H1 (cell line): ENCODE measurements around the gene KCNC4. TPM values are rescaled to one million over a fixed set of nuclear protein-coding genes. Genes with fewer than 3 reads are reported as not detected.

Experiments
- CTCF ChIA-PET: fragments of 300-600 bp; sonication (Branson Sonifier 250); formaldehyde crosslinking; loops from one replicate; lab custom pipeline; 2021; ENCODE audit not compliant: partially characterized antibody; lab: Charles Lee
- POLR2A ChIA-PET: fragments of 300-600 bp; sonication (Branson Sonifier 250); formaldehyde crosslinking; loops from one replicate; lab custom pipeline; 2021; ENCODE audit warnings: inconsistent platforms; ENCODE audit not compliant: partially characterized antibody; lab: Charles Lee
- DNase-seq, 2 experiments: peaks; one replicate each; pipeline versions ENCODE4 v3.0.0 to v3.0.0-alpha.2; 2010 to 2022; ENCODE audit warnings: low spot score in 2 of 2, low read depth in 1 of 2, mixed read lengths in 1 of 2
- FAIRE-seq: peaks from 2 replicates; lab custom pipeline; 2011; peaks lifted over from hg19 to GRCh38; lab: Jason Lieb, UNC
- H2AFZ ChIP-seq: 2 replicates; pipeline ENCODE4 v1.8.1; 2012; ENCODE audit warnings: low read length, inconsistent platforms
- H2AK5ac ChIP-seq: 2 replicates; pipeline ENCODE4 v1.6.1; 2013; ENCODE audit warnings: low read depth, low read length
- H2BK120ac ChIP-seq: replicated peaks from 2 replicates; pipeline ENCODE3; 2013; ENCODE audit warnings: low read depth, low read length, inconsistent platforms
- H2BK12ac ChIP-seq: 2 replicates; pipeline ENCODE4 v1.6.1; 2013; ENCODE audit warnings: low read depth, low read length
- H2BK15ac ChIP-seq: 2 replicates; pipeline ENCODE4 v1.6.1; 2013; ENCODE audit warnings: low read length
- H2BK20ac ChIP-seq: 2 replicates; pipeline ENCODE4 v1.6.1; 2013; ENCODE audit warnings: low read length
- H2BK5ac ChIP-seq: 2 replicates; pipeline ENCODE4 v1.6.1; 2013; ENCODE audit warnings: low read depth, low read length
- H3K14ac ChIP-seq: 2 replicates; pipeline ENCODE4 v1.6.1; 2013; ENCODE audit warnings: inconsistent platforms; ENCODE audit not compliant: insufficient read length
- H3K18ac ChIP-seq: 2 replicates; pipeline ENCODE4 v1.6.1; 2013; ENCODE audit warnings: low read length; ENCODE audit errors: extremely low read depth
- H3K23ac ChIP-seq: 2 replicates; pipeline ENCODE4 v1.6.1; 2013; ENCODE audit warnings: inconsistent platforms; ENCODE audit not compliant: insufficient read length
- H3K23me2 ChIP-seq: 2 replicates; pipeline ENCODE4 v1.6.1; 2013; ENCODE audit warnings: low read depth, low read length
- H3K27ac ChIP-seq: 2 replicates; pipeline ENCODE4 v1.6.1; 2011; ENCODE audit warnings: low read depth, low read length, inconsistent platforms
- H3K27me3 ChIP-seq, 4 experiments: replicated peaks in 1 of 4; 1 replicate in 1 of 4; 2 replicates in 3 of 4; pipeline versions ENCODE4 v1.6.1 to v1.8.1; 2011 to 2013; ENCODE audit warnings: low read length in 3 of 4, mild to moderate bottlenecking in 3 of 4, inconsistent platforms in 2 of 4, mixed read lengths in 2 of 4, moderate library complexity in 1 of 4; ENCODE audit not compliant: control insufficient read depth in 3 of 4, insufficient read depth in 3 of 4; ENCODE audit errors: extremely low read depth in 1 of 4
- H3K36me3 ChIP-seq, 4 experiments: 2 replicates each; pipeline versions ENCODE4 v1.6.1 to v1.8.1; 2011 to 2013; ENCODE audit warnings: mild to moderate bottlenecking in 4 of 4, low read length in 3 of 4, moderate library complexity in 2 of 4, control low read depth in 1 of 4, inconsistent platforms in 1 of 4; ENCODE audit not compliant: insufficient read depth in 4 of 4, control insufficient read depth in 2 of 4
- H3K4ac ChIP-seq: replicated peaks from 2 replicates; pipeline ENCODE3; 2013; ENCODE audit warnings: low read length, low read depth, mixed read lengths, inconsistent platforms; ENCODE audit not compliant: insufficient read length
- H3K4me1 ChIP-seq, 4 experiments: replicated peaks in 1 of 4; 1 replicate in 1 of 4; 2 replicates in 3 of 4; pipeline versions ENCODE4 v1.6.1 to v1.8.1; 2011 to 2013; ENCODE audit warnings: low read length in 3 of 4, inconsistent platforms in 2 of 4, mixed read lengths in 1 of 4; ENCODE audit not compliant: insufficient read depth in 4 of 4, control insufficient read depth in 3 of 4
- H3K4me2 ChIP-seq, 2 experiments: 2 replicates each; pipeline versions ENCODE4 v1.6.1 to v1.8.1; 2011 to 2013; ENCODE audit warnings: low read depth in 2 of 2, low read length in 2 of 2, control low read depth in 1 of 2, inconsistent platforms in 1 of 2, mild to moderate bottlenecking in 1 of 2; ENCODE audit not compliant: insufficient read depth in 1 of 2
- H3K4me3 ChIP-seq, 4 experiments: fragments of 200-600, 300-600 bp in 1 of 4; sonication (generic), shearing (Covaris generic), sonication (Bioruptor Twin) in 1 of 4; 2 replicates each; pipeline versions ENCODE4 v1.5.1 to v1.8.1; 2011 to 2016; ENCODE audit warnings: low read length in 4 of 4, low read depth in 3 of 4, control low read depth in 2 of 4, inconsistent platforms in 2 of 4, mild to moderate bottlenecking in 2 of 4, mixed read lengths in 1 of 4, moderate library complexity in 1 of 4; ENCODE audit not compliant: insufficient read depth in 2 of 4; ENCODE audit errors: extremely low read depth in 1 of 4
- H3K56ac ChIP-seq: replicated peaks from 2 replicates; pipeline ENCODE3; 2013; ENCODE audit warnings: low read depth, mild to moderate bottlenecking, mixed read lengths, low read length, inconsistent platforms; ENCODE audit not compliant: insufficient read length
- H3K79me1 ChIP-seq: 2 replicates; pipeline ENCODE4 v1.6.1; 2013; ENCODE audit warnings: low read depth, low read length, control low read depth
- H3K79me2 ChIP-seq, 2 experiments: 2 replicates each; pipeline versions ENCODE4 v1.6.1 to v1.8.1; 2012 to 2013; ENCODE audit warnings: low read length in 2 of 2, mild to moderate bottlenecking in 2 of 2, inconsistent platforms in 1 of 2; ENCODE audit not compliant: insufficient read depth in 2 of 2, control insufficient read depth in 1 of 2
- H3K9ac ChIP-seq, 4 experiments: replicated peaks in 1 of 4; 1 replicate in 1 of 4; 2 replicates in 3 of 4; pipeline versions ENCODE4 v1.6.1 to v1.8.1; 2011 to 2013; ENCODE audit warnings: low read depth in 3 of 4, low read length in 3 of 4, control low read depth in 2 of 4, mild to moderate bottlenecking in 2 of 4, moderate library complexity in 2 of 4, inconsistent platforms in 1 of 4; ENCODE audit errors: extremely low read depth in 1 of 4
- H3K9me3 ChIP-seq, 2 experiments: 2 replicates each; pipeline versions ENCODE4 v1.6.1 to v1.8.1; 2012 to 2013; ENCODE audit warnings: mild to moderate bottlenecking in 2 of 2, moderate library complexity in 2 of 2, control low read depth in 1 of 2, inconsistent platforms in 1 of 2, low read depth in 1 of 2, low read length in 1 of 2, mixed read lengths in 1 of 2; ENCODE audit not compliant: insufficient read depth in 2 of 2
- H4K20me1 ChIP-seq, 2 experiments: replicated peaks in 1 of 2; 2 replicates each; pipeline versions ENCODE3 to v1.8.1; 2011 to 2013; ENCODE audit warnings: inconsistent platforms in 2 of 2, low read length in 2 of 2, mild to moderate bottlenecking in 1 of 2; ENCODE audit not compliant: insufficient read depth in 2 of 2, control insufficient read depth in 1 of 2
- H4K5ac ChIP-seq: 2 replicates; pipeline ENCODE4 v1.6.1; 2013; ENCODE audit warnings: low read length, low read depth, mixed read lengths, inconsistent platforms; ENCODE audit not compliant: insufficient read length
- H4K8ac ChIP-seq: 2 replicates; pipeline ENCODE4 v1.8.0; 2013; ENCODE audit warnings: mild to moderate bottlenecking, moderate library complexity, low read length, inconsistent platforms; ENCODE audit not compliant: insufficient read depth; ENCODE audit errors: extremely low read depth
- H4K91ac ChIP-seq: replicated peaks from 2 replicates; pipeline ENCODE3; 2013; ENCODE audit warnings: low read length, mixed read lengths, inconsistent platforms; ENCODE audit not compliant: insufficient read length
- EGR1 ChIP-seq: IDR thresholded peaks from 2 replicates; pipeline ENCODE4 v1.6.1; 2011; ENCODE audit warnings: low read depth, low read length, borderline replicate concordance
- RFX5 ChIP-seq: IDR thresholded peaks from 2 replicates; pipeline ENCODE4 v1.6.1; 2011; ENCODE audit warnings: low read depth, low read length, improper control_type of control experiment, borderline replicate concordance
- SIN3A ChIP-seq, 2 experiments: IDR thresholded peaks in 1 of 2; conservative IDR thresholded peaks in 1 of 2; 2 replicates each; pipeline ENCODE4 v1.6.1; 2011 to 2012; ENCODE audit warnings: low read length in 2 of 2, improper control_type of control experiment in 1 of 2, low read depth in 1 of 2, mild to moderate bottlenecking in 1 of 2
- SP4 ChIP-seq: IDR thresholded peaks from 2 replicates; pipeline ENCODE4 v1.6.1; 2012; ENCODE audit warnings: low read length, inconsistent platforms
- SRF ChIP-seq: IDR thresholded peaks from 2 replicates; pipeline ENCODE4 v1.6.1; 2011; ENCODE audit warnings: mild to moderate bottlenecking, low read depth, low read length, moderate library complexity
- TAF1 ChIP-seq: IDR thresholded peaks from 2 replicates; pipeline ENCODE4 v1.6.1; 2011; ENCODE audit warnings: mild to moderate bottlenecking, low read depth, low read length
- TEAD4 ChIP-seq: IDR thresholded peaks from 2 replicates; pipeline ENCODE4 v1.6.1; 2012; ENCODE audit warnings: low read depth, low read length, inconsistent platforms, mixed read lengths
- WGBS, 2 experiments: shearing (Covaris generic) in 1 of 2; methylation state at CpG; one replicate each; pipeline versions ENCODE4 v1.1.6 to v1.1.7; 2013 to 2015; ENCODE audit warnings: low lambda C conversion rate in 2 of 2, mixed read lengths in 2 of 2, inconsistent platforms in 1 of 2, low coverage in 1 of 2, missing lambda C conversion rate in 1 of 2; ENCODE audit not compliant: insufficient replicate concordance in 2 of 2, insufficient coverage in 1 of 2, insufficient read length in 1 of 2; ENCODE audit errors: extremely low coverage in 1 of 2, missing lambda C conversion rate in 1 of 2; 5-methylcytosine and 5-hydroxymethylcytosine counted together
- polyA plus RNA-seq, 7 experiments: library from polyadenylated mRNA; depleted of rRNA in 3 of 7; stranded (reverse) in 5 of 7; unstranded in 2 of 7; fragments of >200 nt in 5 of 7; fragments of 200-250 nt in 2 of 7; gene quantifications; 1 replicate in 5 of 7; 2 replicates in 1 of 7; 4 replicates in 1 of 7; pipeline versions ENCODE4 v1.2.1 to v1.2.3, GENCODE V29; 2011 to 2013; ENCODE audit warnings: missing spikeins in 2 of 7, mixed read lengths in 2 of 7
- total RNA-seq: library from RNA; stranded (reverse); fragmentation: NEBNext Ultra II Directional; extraction: Animal tissue kit (Norgen Biotek cat#: 25700); gene quantifications from 2 replicates; pipeline ENCODE4 v1.2.1, GENCODE V29; 2021

KCNC4 gene
- total and polyA plus RNA-seq, 2 of the 8 experiments (the other 6 are each of a cell fraction or from before 2014, with no cell fraction given): 8.1 to 11.2 TPM

- FAIRE-seq (no peak), DNase-seq (no peak)
- Histone ChIP-seq H2BK15ac (no peak overlapping the region), H3K4me3 (no peak overlapping the region), H2BK12ac (no peak overlapping the region), H3K4me2 (no peak overlapping the region), H3K18ac (no peak overlapping the region), H3K23me2 (no peaks in the 10 kb centered on the region), H2BK120ac (no peak overlapping the region), H2AFZ (no peak overlapping the region), H3K9me3 (no peaks in the 10 kb centered on the region), H3K14ac (no peak overlapping the region), H3K4me1 (no peaks in the 10 kb centered on the region; a peak in 1 of 7 replicates), H3K56ac (no peak overlapping the region), H2BK20ac (no peak overlapping the region), H2AK5ac (no peak overlapping the region), H3K27me3 (no peaks in the 10 kb centered on the region), H3K4ac (no peak overlapping the region), H3K23ac (no peak overlapping the region), H3K9ac (no peak overlapping the region), H2BK5ac (no peak overlapping the region), H3K79me1 (no peaks in the 10 kb centered on the region), H4K5ac (no peak overlapping the region), H4K8ac (0 out of 2 replicates have a peak overlapping the region, but pooled peaks have one; percentile 51), H3K27ac (no peak overlapping the region), H3K79me2 (no peaks in the 10 kb centered on the region), H3K36me3 (no peaks in the 10 kb centered on the region), H4K91ac (no peak overlapping the region), H4K20me1 (no peaks in the 10 kb centered on the region)
- TF ChIP-seq TAF1 (no peak), RFX5 (no peak), EGR1 (no peak), TEAD4 (no peak), SIN3A (conservative IDR thresholded peaks at IDR 0.05 in 1 of 2, IDR thresholded peaks at IDR 0.05 in 1 of 2; ENCODE audit: low read depth in 1 of 2, low read length in 2 of 2) (no peak), SP4 (no peak), SRF (no peak)
- POLR2A ChIA-PET: interaction anchor here (0.7 kb wide), 1 partner anchor 60 kb away, joined by 3 read pairs; no protein-coding TSS in a partner anchor
- CTCF ChIA-PET: interaction anchor here (1.2 kb wide), 1 partner anchor 63 kb away, joined by 3 read pairs; no protein-coding TSS in a partner anchor
- 79% methylated on average over 4 of the region's 4 CpGs; no CpG with 5 or more reads in 1 of the 2 experiments for WGBS, 2 experiments
Observed at GRCh38 chr1:110250008-110250407, 39.9 kb downstream of the KCNC4 start.
